ENCODE results near the gene CDS1. TPM values are rescaled to one million over a fixed set of nuclear protein-coding genes. Genes with fewer than 3 reads are reported as not detected.

Gene CDS1
- total and polyA plus RNA-seq, 2 of the 8 experiments (the other 6 are each of a cell fraction or from before 2014, with no cell fraction given), result 8.7 to 13.9 TPM

- no peak overlapping the region for H2BK20ac ChIP-seq (ENCODE audit: low read length)
- H3K56ac ChIP-seq (replicated peaks; ENCODE audit: insufficient read length, low read depth, low read length), result peak overlapping the region; percentile 53
- no peak overlapping the region for H2BK120ac ChIP-seq (replicated peaks; ENCODE audit: low read depth, low read length)
- peaks cover 0 to 18% (median 6%) of the 10 kb centered on the region in 4 experiments; a peak in 3 of 8 replicates for H3K36me3 ChIP-seq (ENCODE audit: control insufficient read depth in 2 of 4, insufficient read depth in 4 of 4, low read length in 3 of 4)
- no peak overlapping the region for H3K23ac ChIP-seq (ENCODE audit: insufficient read length)
- peaks cover 0 to 7% (median 3%) of the 10 kb centered on the region in 4 experiments; a peak in 2 of 7 replicates for H3K4me1 ChIP-seq (replicated peaks in 1 of 4; ENCODE audit: control insufficient read depth in 3 of 4, insufficient read depth in 4 of 4, low read length in 3 of 4)
- no peak overlapping the region for H2AFZ ChIP-seq (ENCODE audit: low read length)
- H3K23me2 ChIP-seq (ENCODE audit: low read depth, low read length), result no peaks in the 10 kb centered on the region
- H3K4ac ChIP-seq (replicated peaks; ENCODE audit: insufficient read length, low read depth, low read length), result no peak overlapping the region
- H3K27me3 ChIP-seq (replicated peaks in 1 of 4; ENCODE audit: control insufficient read depth in 3 of 4, extremely low read depth in 1 of 4, insufficient read depth in 3 of 4, low read length in 3 of 4), result no peaks in the 10 kb centered on the region
- no peak overlapping the region for H3K14ac ChIP-seq (ENCODE audit: insufficient read length)
- no peak overlapping the region for H4K91ac ChIP-seq (replicated peaks; ENCODE audit: insufficient read length, low read length)
- H2AK5ac ChIP-seq (ENCODE audit: low read depth, low read length), result 0 out of 2 replicates have a peak overlapping the region, but pooled peaks have one; percentile 92
- CTCF ChIA-PET (ENCODE audit: partially characterized antibody), result no interaction called here
- H3K18ac ChIP-seq (ENCODE audit: extremely low read depth, low read length), result no peak overlapping the region
- FAIRE-seq, result no peak
- no peak overlapping the region for H4K5ac ChIP-seq (ENCODE audit: insufficient read length, low read depth, low read length)
- H4K8ac ChIP-seq (ENCODE audit: extremely low read depth, insufficient read depth, low read length), result no peak overlapping the region
- no peak overlapping the region for H2BK15ac ChIP-seq (ENCODE audit: low read length)
- H3K27ac ChIP-seq (ENCODE audit: low read depth, low read length), result no peak overlapping the region
- DNase-seq (ENCODE audit: low read depth in 1 of 2, low spot score in 2 of 2), result no peak
- H3K9ac ChIP-seq (replicated peaks in 1 of 4; ENCODE audit: extremely low read depth in 1 of 4, low read depth in 3 of 4, low read length in 3 of 4), result no peak overlapping the region
- no peak overlapping the region for H2BK12ac ChIP-seq (ENCODE audit: low read depth, low read length)
- no peaks in the 10 kb centered on the region for H3K9me3 ChIP-seq (ENCODE audit: insufficient read depth in 2 of 2, low read depth in 1 of 2, low read length in 1 of 2)
- no peak overlapping the region for H3K4me2 ChIP-seq (ENCODE audit: insufficient read depth in 1 of 2, low read depth in 2 of 2, low read length in 2 of 2)
- no peaks in the 10 kb centered on the region for H4K20me1 ChIP-seq (replicated peaks in 1 of 2; ENCODE audit: control insufficient read depth in 1 of 2, insufficient read depth in 2 of 2, low read length in 2 of 2)
- 94% methylated on average over 3 of the region's 3 CpGs; no CpG with 5 or more reads in 1 of the 2 experiments for WGBS, 2 experiments (ENCODE audit: extremely low coverage in 1 of 2, insufficient coverage in 1 of 2, insufficient read length in 1 of 2, insufficient replicate concordance in 2 of 2, low coverage in 1 of 2, low lambda C conversion rate in 2 of 2, missing lambda C conversion rate in 1 of 2)
- POLR2A ChIA-PET (ENCODE audit: partially characterized antibody), result no interaction called here
- no peaks in the 10 kb centered on the region for H3K79me2 ChIP-seq (ENCODE audit: control insufficient read depth in 1 of 2, insufficient read depth in 2 of 2, low read length in 2 of 2)
- H3K79me1 ChIP-seq (ENCODE audit: low read depth, low read length), result peaks cover 3% of the 10 kb centered on the region; the same call in 1 of the 2 replicates
- no peak overlapping the region for H2BK5ac ChIP-seq (ENCODE audit: low read depth, low read length)
- no peak overlapping the region for H3K4me3 ChIP-seq (ENCODE audit: extremely low read depth in 1 of 4, insufficient read depth in 2 of 4, low read depth in 3 of 4, low read length in 4 of 4)
- no peak for TF ChIP-seq BACH1 (IDR thresholded peaks at IDR 0.05; ENCODE audit: low read length)
- no peak for TF ChIP-seq CHD2 (IDR thresholded peaks at IDR 0.05; ENCODE audit: low read length)
- no peak for TF ChIP-seq TAF7 (optimal IDR thresholded peaks at IDR 0.05; ENCODE audit: borderline replicate concordance, low read depth, low read length)
- no peak for TF ChIP-seq SIN3A (conservative IDR thresholded peaks at IDR 0.05 in 1 of 2, IDR thresholded peaks at IDR 0.05 in 1 of 2; ENCODE audit: low read depth in 1 of 2, low read length in 2 of 2)
- TF ChIP-seq FOSL1 (IDR thresholded peaks at IDR 0.05; ENCODE audit: insufficient read depth, low read depth, low read length), result no peak
- TF ChIP-seq SP1 (IDR thresholded peaks at IDR 0.05; ENCODE audit: low read depth, low read length), result no peak
- no peak for TF ChIP-seq JUND (IDR thresholded peaks at IDR 0.05; ENCODE audit: low read length)
- TF ChIP-seq JUN (IDR thresholded peaks at IDR 0.05; ENCODE audit: low read depth, low read length), result no peak
- TF ChIP-seq ATF3 (IDR thresholded peaks at IDR 0.05; ENCODE audit: insufficient read depth, low read depth, low read length), result no peak
- no peak for TF ChIP-seq GTF2F1 (IDR thresholded peaks at IDR 0.05; ENCODE audit: borderline replicate concordance, low read depth, low read length)
- TF ChIP-seq CHD1 (IDR thresholded peaks at IDR 0.05; ENCODE audit: low read depth, low read length), result no peak
- no peak for TF ChIP-seq RBBP5 (IDR thresholded peaks at IDR 0.05; ENCODE audit: borderline replicate concordance, low read depth, low read length)
- TF ChIP-seq RFX5 (IDR thresholded peaks at IDR 0.05; ENCODE audit: borderline replicate concordance, low read depth, low read length), result no peak
- TF ChIP-seq POLR2AphosphoS5 (IDR thresholded peaks at IDR 0.05; ENCODE audit: low read depth, low read length), result no peak
- TF ChIP-seq KDM5A (IDR thresholded peaks at IDR 0.05; ENCODE audit: low read length), result no peak
Measured at GRCh38 chr4:84611531-84611930, 28.6 kb downstream of the CDS1 start.

All from H1 (cell line).